Calu3 (cell line): Measurements from ENCODE around the gene TMEM229B. TPM values are rescaled to one million over a fixed set of nuclear protein-coding genes. Genes with fewer than 3 reads are reported as not detected.

ENCODE experiments used
- BruUV-seq: library from RNA; stranded (reverse); fragments of 400-500 nt; replicated peaks from 2 replicates; lab custom pipeline; 2021; lab: Mats Ljungman, UMichigan
- CTCF ChIA-PET: fragments of 300-600 bp; sonication (Branson Sonifier 250); formaldehyde crosslinking; loops from one replicate; lab custom pipeline; 2022; ENCODE audit warnings: antibody characterized with exemption; lab: Charles Lee
- DNase-seq: peaks from one replicate; pipeline ENCODE4 v3.0.0; 2022
- H3K27ac Mint-ChIP-seq: one replicate; pipeline ENCODE4 v1.8.0; 2022; ENCODE audit warnings: mixed read lengths; ENCODE audit not compliant: unreplicated experiment
- H3K27me3 Mint-ChIP-seq: one replicate; pipeline ENCODE4 v1.8.0; 2022; ENCODE audit warnings: mixed read lengths; ENCODE audit not compliant: unreplicated experiment
- H3K36me3 Mint-ChIP-seq: one replicate; pipeline ENCODE4 v1.8.0; 2022; ENCODE audit warnings: mild to moderate bottlenecking, moderate library complexity, mixed read lengths; ENCODE audit not compliant: insufficient read depth, unreplicated experiment
- H3K4me1 Mint-ChIP-seq: one replicate; pipeline ENCODE4 v1.8.0; 2022; ENCODE audit warnings: mild to moderate bottlenecking, low read depth, mixed read lengths; ENCODE audit not compliant: unreplicated experiment
- H3K4me3 Mint-ChIP-seq: one replicate; pipeline ENCODE4 v1.8.0; 2022; ENCODE audit warnings: mild to moderate bottlenecking, low read depth, moderate library complexity, mixed read lengths; ENCODE audit not compliant: unreplicated experiment
- H3K9me3 Mint-ChIP-seq: one replicate; pipeline ENCODE4 v1.8.0; 2022; ENCODE audit warnings: low read depth, mixed read lengths; ENCODE audit not compliant: unreplicated experiment
- CTCF ChIP-seq: fragments of 200-600 bp; IDR thresholded peaks from one replicate; pipeline ENCODE4 v1.8.0; 2022; ENCODE audit warnings: antibody characterized with exemption; ENCODE audit not compliant: unreplicated experiment
- intact Hi-C: fragments of 100-400 bp; cut with micrococcal nuclease; formaldehyde crosslinking; loops from one replicate; pipeline ENCODE4 v1.10.0; 2022; ENCODE audit not compliant: unreplicated experiment
- total RNA-seq: library from RNA; stranded (reverse); gene quantifications from 2 replicates; pipeline ENCODE4 v1.2.3, GENCODE V29; 2022

The TMEM229B gene
- total RNA-seq, 1 experiment from 2014 or later: 0.76 TPM

GRCh38 chr14:67532998-67533753 lies 44.7 kb upstream of the TMEM229B start, which contains the start of gene PLEKHH1:
Gene PLEKHH1, plus strand, starts transcription at chr14:67533290. Its CDS starts 8,578 bp downstream, at chr14:67541868.
- intact Hi-C loops: no loop called here
- H3K27me3 Mint-ChIP-seq: peaks cover 27% of the 10 kb centered on the region
- CTCF ChIA-PET: interaction anchor here (1.0 to 1.5 kb wide), 3 partner anchors 9 to 171 kb away, joined by 4 to 9 read pairs (median 4); no protein-coding TSS in a partner anchor
- peak within 1 kb of the TSS; percentile 39 for H3K27ac Mint-ChIP-seq
- H3K4me3 Mint-ChIP-seq: peak within 1 kb of the TSS; percentile 73
- no peak for TF ChIP-seq CTCF
- no peaks in the 10 kb centered on the region for H3K9me3 Mint-ChIP-seq
- peaks cover 13% of the 10 kb centered on the region for H3K36me3 Mint-ChIP-seq
- no peaks in the 10 kb centered on the region for H3K4me1 Mint-ChIP-seq
- DNase-seq: peak; percentile 74
- BruUV-seq: no TSS peak

- no peak for DNase-seq
- H3K9me3 Mint-ChIP-seq: no peaks in the 10 kb centered on the region
- no peak overlapping the region for H3K27ac Mint-ChIP-seq
- no peaks in the 10 kb centered on the region for H3K4me1 Mint-ChIP-seq
- CTCF ChIA-PET: interaction anchor here (1.0 to 1.5 kb wide), 3 partner anchors 10 to 172 kb away, joined by 4 to 9 read pairs (median 4); no protein-coding TSS in a partner anchor
- no peak for TF ChIP-seq CTCF
- peaks cover 30% of the 10 kb centered on the region for H3K27me3 Mint-ChIP-seq
- H3K36me3 Mint-ChIP-seq: peaks cover 13% of the 10 kb centered on the region
- no TSS peak for BruUV-seq
- H3K4me3 Mint-ChIP-seq: peak overlapping the region; percentile 73
- intact Hi-C loops: no loop called here
Observed at GRCh38 chr14:67532606-67532997, 44.1 kb upstream of the TMEM229B start.

- no peak overlapping the region for H3K4me3 Mint-ChIP-seq
- H3K27ac Mint-ChIP-seq: no peak overlapping the region
- peaks cover 7% of the 10 kb centered on the region for H3K4me1 Mint-ChIP-seq
- H3K36me3 Mint-ChIP-seq: peaks cover 13% of the 10 kb centered on the region
- no TSS peak for BruUV-seq
- CTCF ChIA-PET: no interaction called here
- no peak for TF ChIP-seq CTCF
- H3K9me3 Mint-ChIP-seq: no peaks in the 10 kb centered on the region
- no peak for DNase-seq
- peaks cover 46% of the 10 kb centered on the region for H3K27me3 Mint-ChIP-seq
- intact Hi-C loops: loop anchor here (5.0 kb wide), 2 partner anchors 103 to 172 kb away; partner anchors contain the start of gene RDH12
Observed at GRCh38 chr14:67529947-67530935, 41.7 kb upstream of the TMEM229B start.

GRCh38 chr14:67528276-67528675 lies 39.8 kb upstream of the TMEM229B start:
- DNase-seq: no peak
- H3K4me1 Mint-ChIP-seq: peaks cover 7% of the 10 kb centered on the region
- peaks cover 61% of the 10 kb centered on the region for H3K27me3 Mint-ChIP-seq
- H3K27ac Mint-ChIP-seq: no peak overlapping the region
- CTCF ChIA-PET: interaction anchor here (1.1 to 3.7 kb wide), 2 partner anchors 12 to 42 kb away, joined by 3 to 59 read pairs; no protein-coding TSS in a partner anchor
- no peak overlapping the region for H3K4me3 Mint-ChIP-seq
- no peak for TF ChIP-seq CTCF
- peaks cover 6% of the 10 kb centered on the region for H3K36me3 Mint-ChIP-seq
- intact Hi-C loops: loop anchor here (5.0 kb wide), 2 partner anchors 101 to 174 kb away; partner anchors contain the start of gene RDH12
- no peaks in the 10 kb centered on the region for H3K9me3 Mint-ChIP-seq
- no TSS peak for BruUV-seq
